RKO (cell line): Measurements from ENCODE around the gene CYB561.
"Not testable (repeated sequence)": the region's sequence is repeated elsewhere in the genome, so short reads cannot be mapped to it uniquely, and the experiment has no call there.

ENCODE experiments used
- DNase-seq: peaks from one replicate; pipeline ENCODE4 v3.0.0-alpha.2; 2016; ENCODE audit warnings: low spot score

CYB561 gene

DNA sequence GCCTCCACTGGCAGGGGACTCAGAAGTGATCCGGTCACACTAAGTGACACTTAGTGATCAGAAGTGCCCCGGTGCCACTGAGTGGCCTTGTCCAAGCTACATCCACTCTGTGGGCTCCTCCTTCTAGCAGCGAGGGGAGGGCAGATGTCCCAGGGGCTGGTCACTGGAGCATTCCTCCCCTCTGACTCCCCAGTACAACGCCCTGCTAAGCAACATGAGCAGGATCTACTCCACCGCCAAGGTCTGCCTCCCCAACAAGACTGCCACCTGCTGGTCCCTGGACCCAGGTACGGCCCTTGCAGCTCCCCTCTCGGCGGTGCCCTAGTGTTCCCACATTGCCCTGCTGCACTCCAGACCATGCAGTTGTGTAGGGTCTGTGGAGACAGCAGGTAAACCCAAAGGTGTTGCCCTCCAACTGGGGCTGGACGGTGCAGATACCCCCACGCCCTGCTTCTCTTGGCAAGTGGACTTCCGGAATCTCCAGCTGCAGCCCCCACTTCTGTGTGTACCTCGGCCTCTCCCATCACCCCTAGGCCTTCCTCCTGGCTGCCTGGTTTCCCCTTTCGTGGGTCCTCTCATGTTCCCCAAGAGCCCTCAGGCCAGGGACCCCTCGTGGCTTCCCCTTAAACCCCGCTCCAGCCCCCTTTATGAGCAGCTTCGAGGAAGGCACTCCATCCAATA, 32.8 kb upstream of the CYB561 start:
- peak; percentile 86 for DNase-seq

- no peak for DNase-seq
Observed at GRCh38 chr17:63477480-63478440, 31.7 kb upstream of the CYB561 start.

DNA sequence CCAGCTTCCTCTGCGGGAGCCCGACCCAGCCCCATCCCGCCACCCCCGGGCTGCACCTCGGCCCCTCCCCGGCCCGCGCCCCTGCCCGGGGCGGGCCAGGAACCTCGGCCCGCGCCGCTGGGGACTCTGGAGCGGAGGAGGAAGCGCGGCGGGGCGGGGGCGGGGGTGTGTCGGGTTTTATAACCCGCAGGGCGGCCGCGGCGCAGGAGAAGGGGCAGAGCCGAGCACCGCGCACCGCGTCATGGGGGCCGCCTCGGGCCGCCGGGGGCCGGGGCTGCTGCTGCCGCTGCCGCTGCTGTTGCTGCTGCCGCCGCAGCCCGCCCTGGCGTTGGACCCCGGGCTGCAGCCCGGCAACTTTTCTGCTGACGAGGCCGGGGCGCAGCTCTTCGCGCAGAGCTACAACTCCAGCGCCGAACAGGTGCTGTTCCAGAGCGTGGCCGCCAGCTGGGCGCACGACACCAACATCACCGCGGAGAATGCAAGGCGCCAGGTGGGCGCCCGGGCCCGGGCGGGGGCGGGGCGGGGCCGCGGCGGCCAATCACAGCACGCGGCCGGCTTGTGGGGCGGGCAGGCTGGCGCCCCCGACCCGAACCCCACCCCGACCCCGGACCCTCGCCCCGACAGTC, 30.9 kb upstream of the CYB561 start, which contains the start of gene ACE:
Gene ACE (plus strand): TSS at position 208 of the 626 bp plus-strand sequence. CDS start 34 bp downstream, at position 242.
- peak; percentile 71 for DNase-seq

- DNase-seq = peak; percentile 12
Observed at GRCh38 chr17:63476459-63476853, 30.4 kb upstream of the CYB561 start.

GRCh38 chr17:63475491-63476412, 29.6 kb upstream of the CYB561 start:
- DNase-seq = no peak

- no peak for DNase-seq
Observed at GRCh38 chr17:63474586-63475460, 28.7 kb upstream of the CYB561 start.

GRCh38 chr17:63474174-63474573, 28.1 kb upstream of the CYB561 start:
- no peak for DNase-seq

DNA sequence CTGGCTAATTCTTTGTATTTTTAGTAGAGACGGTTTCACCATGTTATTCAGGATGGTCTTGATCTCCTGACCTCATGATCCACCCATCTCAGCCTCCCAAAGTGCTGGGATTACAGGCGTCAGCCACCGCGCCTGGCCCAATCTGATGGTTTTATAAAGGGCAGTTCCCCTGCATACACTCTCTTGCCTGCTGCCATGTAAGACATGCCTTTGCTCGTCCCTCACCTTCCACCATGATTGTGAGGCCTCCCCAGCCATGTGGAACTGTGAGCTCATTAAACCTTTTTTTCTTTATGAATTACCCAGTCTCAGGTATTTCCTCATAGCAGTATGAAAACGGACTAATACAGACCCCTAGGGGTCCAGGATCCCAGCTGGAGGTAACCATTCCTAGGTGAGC, 22.0 kb upstream of the CYB561 start:
- DNase-seq = not testable (repeated sequence)

- DNase-seq = no peak
Observed at GRCh38 chr17:63464691-63465236, 18.7 kb upstream of the CYB561 start.

DNA sequence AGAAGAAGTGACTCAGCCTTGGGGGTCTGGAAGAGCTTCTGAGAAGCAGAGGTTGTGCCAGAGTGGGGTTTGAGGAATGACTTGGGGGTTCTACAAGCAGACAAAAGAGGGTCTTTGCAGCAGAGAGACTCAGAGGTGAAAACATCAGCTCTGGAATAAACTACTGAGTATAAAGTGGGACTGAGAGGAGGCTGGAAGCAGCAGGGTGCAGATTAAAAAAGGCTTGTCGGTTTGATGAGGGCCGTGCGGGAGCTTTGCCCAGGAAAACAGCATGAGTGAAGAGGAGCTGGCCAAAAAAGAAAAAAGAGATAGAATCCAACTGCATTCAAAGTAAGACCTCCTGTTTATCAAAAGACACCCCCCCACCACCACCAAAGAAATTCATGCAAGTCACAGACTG, 17.7 kb upstream of the CYB561 start:
- no peak for DNase-seq

- no peak for DNase-seq
Observed at GRCh38 chr17:63460018-63460417, 13.9 kb upstream of the CYB561 start.

DNA sequence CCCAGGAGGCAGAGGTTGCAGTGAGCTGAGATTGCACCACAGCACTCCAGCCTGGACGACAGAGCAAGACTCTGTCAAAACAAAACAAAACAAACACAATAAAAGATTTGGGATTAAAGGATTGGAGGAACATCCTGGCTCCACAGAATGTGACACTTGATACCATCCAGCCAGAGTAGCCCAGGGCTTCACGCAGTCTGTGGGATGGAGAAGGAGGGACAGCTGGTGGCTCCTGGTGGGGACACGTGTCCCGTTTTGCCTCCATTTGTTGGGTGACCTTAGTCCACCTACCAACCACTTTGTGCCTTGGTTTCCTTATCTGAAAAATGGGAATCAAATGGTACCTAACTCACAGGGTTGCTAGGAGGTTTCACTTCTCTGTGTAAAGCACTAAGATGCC, 12.4 kb upstream of the CYB561 start:
- no peak for DNase-seq

- no peak for DNase-seq
Observed at GRCh38 chr17:63455417-63455816, 9.3 kb upstream of the CYB561 start.

- no peak for DNase-seq
Observed at GRCh38 chr17:63454915-63455314, 8.8 kb upstream of the CYB561 start.

GRCh38 chr17:63454357-63454756, 8.3 kb upstream of the CYB561 start:
- not testable (repeated sequence) for DNase-seq

DNA sequence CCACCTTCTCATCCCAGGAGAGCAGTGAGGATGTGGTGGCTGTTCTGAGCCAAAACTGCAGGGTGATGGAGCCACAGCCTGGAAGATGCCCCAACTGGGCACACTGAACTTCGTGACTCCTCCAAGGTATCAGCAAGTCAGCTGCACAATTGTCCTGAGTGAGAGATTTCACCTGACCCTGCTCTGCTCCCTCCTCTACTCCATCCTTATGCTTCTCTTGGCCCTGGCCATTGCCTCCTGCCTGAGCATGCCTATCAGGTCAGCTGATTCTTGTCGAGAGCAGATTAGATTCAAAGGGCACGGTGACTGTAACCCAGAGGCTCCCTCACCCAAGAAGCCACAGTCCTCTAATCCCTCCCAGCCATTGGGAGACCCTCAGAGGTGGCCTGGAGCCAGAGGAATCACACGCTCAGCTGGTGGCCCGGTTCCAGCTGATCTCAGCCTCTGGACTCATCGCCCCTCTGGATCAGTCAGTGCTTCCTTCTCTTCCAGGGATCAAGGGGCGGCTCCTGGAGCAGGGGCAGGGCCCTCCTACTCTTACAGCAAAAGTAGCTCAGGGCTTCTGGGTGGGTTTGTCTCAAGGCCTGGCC, 7.0 kb upstream of the CYB561 start:
- no peak for DNase-seq

DNA sequence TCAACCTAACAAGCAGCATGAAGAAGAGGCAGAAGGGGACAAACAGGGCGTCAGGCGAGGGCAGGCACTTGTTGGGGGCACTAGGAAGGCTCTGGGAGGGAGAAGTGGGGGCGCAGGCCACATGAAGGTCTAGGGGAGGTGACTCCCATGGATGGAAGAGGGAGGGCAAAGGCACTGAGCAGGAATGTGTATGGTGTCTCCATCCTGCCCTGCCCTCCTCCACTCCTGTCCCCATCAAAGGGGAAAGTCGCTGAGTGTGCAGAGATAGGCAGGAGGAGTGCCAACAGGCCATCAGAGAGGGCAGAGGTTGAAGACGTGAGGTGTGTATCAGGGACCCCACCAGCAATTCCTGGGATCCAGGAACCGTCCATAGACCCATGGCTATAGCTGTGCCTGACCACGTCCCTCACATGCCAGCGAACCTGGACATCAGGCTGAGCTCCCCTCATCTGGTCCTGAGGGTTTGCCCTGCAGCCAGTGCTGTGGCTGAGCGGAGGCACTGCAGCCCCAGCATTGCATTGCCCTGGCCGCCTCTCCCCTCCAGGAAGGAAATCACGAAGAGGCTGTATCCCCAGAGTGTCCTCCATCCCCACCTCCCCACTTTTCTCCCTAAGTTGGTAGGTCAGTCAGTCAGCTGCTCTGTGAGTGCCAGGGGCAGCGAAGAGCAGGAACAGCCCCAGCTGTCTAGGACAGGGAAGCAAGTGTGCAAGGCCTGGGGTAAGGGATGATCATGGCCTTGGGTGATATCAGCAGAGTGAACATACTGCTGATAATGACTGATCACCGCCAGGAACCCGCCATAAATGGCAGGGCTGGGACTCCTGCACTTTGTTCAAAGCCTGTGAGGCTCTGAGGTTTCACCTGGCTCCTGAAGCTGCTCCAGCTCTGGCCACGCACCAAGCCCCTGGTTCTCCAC, 6.2 kb upstream of the CYB561 start:
- DNase-seq = no peak

DNA sequence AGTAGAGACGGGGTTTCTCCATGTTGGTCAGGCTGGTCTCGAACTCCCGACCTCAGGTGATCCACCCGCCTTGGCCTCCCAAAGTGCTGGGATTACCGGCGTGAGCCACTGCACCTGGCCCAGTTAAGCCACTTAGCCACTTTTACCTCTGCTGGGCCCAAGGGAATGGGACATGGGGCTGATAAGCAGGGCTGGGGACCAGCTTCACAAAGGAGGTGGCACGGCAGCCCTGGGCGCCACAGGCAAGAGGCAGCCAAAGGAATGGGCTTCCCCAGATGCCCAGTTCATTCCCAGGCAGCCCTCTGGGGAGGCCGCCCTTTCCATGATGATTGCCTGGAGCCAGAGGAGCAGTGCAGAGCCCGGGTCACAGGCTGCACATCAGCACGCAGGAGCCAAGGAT, 5.0 kb upstream of the CYB561 start:
- no peak for DNase-seq

DNA sequence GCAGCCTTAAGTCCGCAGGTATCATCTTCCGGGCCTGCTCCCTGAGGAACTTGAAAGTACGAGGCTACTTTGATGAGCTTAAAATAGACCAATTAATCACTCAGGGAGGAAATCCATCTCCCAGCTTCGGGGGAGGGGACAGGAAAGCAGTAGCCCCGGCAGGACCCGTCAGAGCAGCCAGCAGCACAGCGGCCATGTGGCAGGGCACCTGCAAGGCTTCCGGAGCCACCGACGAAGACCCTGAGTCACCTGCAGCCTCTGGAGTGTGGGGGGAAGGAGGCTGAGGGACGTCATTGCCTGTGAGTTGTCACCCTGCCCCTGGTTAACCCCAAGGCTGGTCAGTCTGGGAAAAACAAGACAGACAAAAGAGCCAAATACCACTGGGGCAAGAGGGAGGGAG, 4.4 kb upstream of the CYB561 start:
- peak; percentile 23 for DNase-seq
